Epidermal melanocyte (primary cell): ENCODE measurements around the gene TLK1.

Source experiments
- DNase-seq: peaks from one replicate; pipeline ENCODE4 v3.0.0; 2011; ENCODE audit warnings: low spot score; ENCODE audit not compliant: insufficient read length

Gene TLK1

GRCh38 chr2:170968205-170969003 lies 192.3 kb downstream of the TLK1 start:
- DNase-seq = no peak

DNA sequence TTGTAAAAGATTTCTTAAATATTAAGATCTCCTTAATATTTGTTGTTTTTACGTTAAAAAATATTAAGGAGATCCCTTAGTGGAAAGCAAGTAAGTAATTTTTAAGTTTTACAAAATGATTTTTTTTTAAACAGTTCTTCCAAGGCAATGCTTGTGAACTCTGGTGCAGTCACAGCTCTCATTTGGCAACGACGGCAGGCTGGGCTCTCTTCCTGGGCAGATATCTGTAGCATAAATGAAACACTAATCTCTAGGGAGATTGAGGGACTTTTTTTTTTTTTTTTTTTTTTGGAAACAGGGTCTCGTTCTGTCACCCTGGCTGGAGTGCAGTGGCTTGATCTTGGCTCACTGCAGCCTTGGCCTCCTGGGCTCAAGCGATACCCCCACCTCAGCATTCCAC lies 193.1 kb downstream of the TLK1 start:
- no peak for DNase-seq

- no peak for DNase-seq
Observed at GRCh38 chr2:170966648-170967396, 193.9 kb downstream of the TLK1 start.

DNA sequence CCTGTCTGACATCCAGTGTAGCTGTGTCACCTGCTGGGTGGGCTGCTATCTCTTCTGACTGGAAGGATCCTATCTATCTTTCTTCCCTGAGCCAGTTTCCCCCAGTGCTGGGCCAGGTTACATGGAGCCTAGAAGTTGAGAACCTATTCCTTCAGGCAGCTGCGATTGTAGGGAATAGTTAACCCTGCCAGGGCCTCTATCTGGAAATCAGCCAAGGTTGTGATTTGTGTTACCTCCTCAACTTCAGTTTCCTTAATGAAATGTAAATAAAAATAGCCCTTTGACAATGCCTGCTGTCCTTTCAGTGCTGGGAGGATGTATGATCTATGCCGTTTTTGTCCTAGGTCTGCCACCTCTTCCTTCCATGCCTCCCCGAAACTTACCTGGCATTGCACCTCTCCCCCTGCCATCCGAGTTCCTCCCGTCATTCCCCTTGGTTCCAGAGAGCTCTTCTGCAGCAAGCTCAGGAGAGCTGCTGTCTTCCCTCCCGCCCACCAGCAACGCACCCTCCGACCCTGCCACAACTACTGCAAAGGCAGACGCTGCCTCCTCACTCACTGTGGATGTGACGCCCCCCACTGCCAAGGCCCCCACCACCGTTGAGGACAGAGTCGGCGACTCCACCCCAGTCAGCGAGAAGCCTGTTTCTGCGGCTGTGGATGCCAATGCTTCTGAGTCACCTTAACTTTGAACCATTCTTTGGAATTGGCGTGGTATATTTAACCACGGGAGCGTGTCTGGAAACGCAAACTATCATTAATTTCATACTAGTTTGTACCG lies 195.1 kb downstream of the TLK1 start:
- no peak for DNase-seq

- no peak for DNase-seq
Observed at GRCh38 chr2:170963386-170963785, 197.3 kb downstream of the TLK1 start.

DNA sequence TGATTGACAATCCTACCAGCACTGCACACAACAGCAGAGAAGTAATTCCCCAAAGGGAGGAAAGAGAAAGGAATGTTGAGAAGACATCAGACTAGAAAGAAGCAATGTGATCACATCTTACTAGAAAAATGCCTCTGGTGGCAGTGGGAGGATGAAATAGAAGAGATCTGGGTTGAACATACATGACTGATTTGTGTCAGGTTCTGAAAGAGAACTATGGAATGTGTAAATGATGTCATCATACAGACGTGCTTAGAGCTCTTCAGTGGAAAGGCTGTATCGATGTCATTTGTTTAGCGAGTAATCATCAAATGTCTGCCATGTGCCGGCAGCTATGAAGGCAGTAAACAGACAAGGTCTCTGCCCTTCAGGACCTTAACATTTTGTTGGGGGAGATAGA lies 206.8 kb downstream of the TLK1 start:
- no peak for DNase-seq

GRCh38 chr2:170950221-170950761 lies 210.4 kb downstream of the TLK1 start:
- DNase-seq = no peak

DNA sequence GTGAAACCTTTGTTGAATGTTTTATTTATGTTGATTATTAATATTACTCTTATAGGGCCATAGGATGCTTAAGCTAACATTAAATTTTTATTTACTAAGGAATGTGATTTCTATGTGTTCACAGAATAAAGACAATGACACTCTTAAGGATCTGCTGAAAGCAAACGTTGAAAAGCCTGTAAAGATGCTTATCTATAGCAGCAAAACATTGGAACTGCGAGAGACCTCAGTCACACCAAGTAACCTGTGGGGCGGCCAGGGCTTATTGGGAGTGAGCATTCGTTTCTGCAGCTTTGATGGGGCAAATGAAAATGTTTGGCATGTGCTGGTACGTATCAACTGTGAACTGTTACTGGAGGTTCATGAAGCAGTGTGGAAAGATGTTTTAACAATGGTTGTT lies 211.3 kb downstream of the TLK1 start:
- no peak for DNase-seq

DNA sequence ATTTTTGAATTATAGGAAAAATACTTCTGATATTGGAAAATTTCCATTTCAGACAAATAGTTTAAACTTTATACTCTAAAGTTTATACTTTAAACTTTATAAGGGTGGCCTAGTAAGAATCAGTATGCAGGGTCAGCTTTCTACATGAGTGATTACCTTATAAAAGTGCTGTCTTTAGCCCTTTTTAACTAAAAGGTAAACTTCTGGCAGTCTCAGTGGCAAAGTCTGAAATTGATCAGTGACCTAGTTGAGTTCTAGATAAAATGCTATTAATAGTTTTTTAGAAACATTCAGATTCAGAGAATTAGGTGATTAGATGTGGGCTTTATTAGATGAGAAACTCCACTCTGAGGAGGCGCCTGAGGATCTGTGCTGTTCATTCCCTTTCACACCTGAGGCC lies 216.1 kb downstream of the TLK1 start:
- no peak for DNase-seq

DNA sequence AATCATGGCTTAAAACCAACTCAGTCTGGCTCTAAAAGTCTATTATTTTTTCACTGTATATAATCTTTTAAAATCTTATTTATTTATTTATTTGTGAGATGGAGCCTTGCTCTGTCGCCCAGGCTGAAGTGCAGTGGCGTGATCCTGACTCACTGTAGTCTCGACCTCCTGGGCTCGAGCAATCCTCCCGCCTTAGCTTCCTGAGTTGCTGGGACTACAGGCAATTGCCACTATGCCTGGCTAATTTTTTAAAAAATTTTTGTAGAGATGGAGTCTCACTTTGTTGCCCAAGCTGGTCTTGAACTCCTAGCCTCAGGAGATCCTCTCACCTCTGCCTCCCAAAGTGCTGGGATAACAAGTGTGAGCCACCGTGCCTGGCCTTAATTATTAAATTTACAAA lies 217.1 kb downstream of the TLK1 start:
- DNase-seq = no peak

DNA sequence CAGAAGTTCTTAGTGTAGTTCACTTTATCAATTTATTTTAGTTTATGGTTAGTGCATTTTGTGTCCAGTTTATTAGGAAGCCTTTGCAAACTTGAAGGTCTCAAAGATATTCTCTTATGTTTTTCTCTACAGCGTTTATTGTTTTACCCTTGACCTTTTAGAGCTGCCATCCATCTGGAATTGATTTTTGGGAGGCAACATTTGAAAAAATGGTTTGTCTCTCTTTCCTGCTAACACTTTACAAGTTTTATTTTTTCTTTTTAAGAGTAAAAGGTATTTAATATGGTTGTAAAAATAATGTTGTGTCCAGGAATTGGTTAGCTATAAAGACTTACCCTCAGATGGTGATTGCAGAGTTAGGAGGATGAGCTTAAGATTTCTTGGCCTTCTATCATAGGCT lies 217.7 kb downstream of the TLK1 start:
- no peak for DNase-seq

DNA sequence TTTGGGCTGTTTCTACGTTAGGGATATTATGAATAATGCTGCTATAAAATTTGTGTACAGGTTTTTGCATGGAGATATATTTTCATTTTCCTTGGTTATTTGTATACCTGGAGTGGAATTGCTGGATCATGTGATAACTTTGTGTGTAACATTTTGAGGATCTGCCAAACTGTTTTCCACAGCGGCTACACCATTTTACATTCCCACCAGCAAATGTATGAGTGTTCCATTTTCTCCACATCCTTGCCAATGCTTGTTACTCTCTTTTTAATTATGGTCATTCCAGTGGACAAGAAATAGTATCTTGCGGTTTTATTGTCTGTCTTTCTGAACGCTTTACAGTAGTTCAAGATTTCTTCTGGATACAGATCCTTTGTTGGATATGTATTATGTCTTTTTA lies 218.1 kb downstream of the TLK1 start:
- DNase-seq = no peak
